SK-N-SH treated with all-trans-retinoic acid at 6 μM for 48 hours (cell line): ENCODE data around the gene SEC23IP.

Experiments used
- ATAC-seq: fragments of 200-7000 bp; cut with Tn5 transposase; 3 replicates; pipeline ENCODE4 v1.9.1; 2020; ENCODE audit warnings: mild to moderate bottlenecking, moderate library complexity
- ARNTL ChIP-seq: fragments of 450-650 bp; formaldehyde crosslinking; IDR thresholded peaks from 2 replicates; pipeline ENCODE4 v1.5.0; 2020; ENCODE audit warnings: low read depth, mild to moderate bottlenecking, moderate library complexity, borderline replicate concordance
- BACH2 ChIP-seq: fragments of 250-450 bp; sonication (Bioruptor Pico); IDR thresholded peaks from 2 replicates; pipeline ENCODE4 v1.9.0; 2021; ENCODE audit warnings: mild to moderate bottlenecking, borderline replicate concordance
- CSDC2 ChIP-seq: fragments of 250-450 bp; sonication (Bioruptor Pico); IDR thresholded peaks from 2 replicates; pipeline ENCODE4 v1.5.0; 2020; ENCODE audit warnings: mild to moderate bottlenecking, moderate library complexity
- ESRRG ChIP-seq: fragments of 250-450 bp; sonication (Bioruptor Pico); IDR thresholded peaks from 2 replicates; pipeline ENCODE4 v1.6.1; 2021; ENCODE audit warnings: mild to moderate bottlenecking
- ISL1 ChIP-seq: fragments of 250-450 bp; sonication (Bioruptor Pico); IDR thresholded peaks from 2 replicates; pipeline ENCODE4 v2.1.2; 2022; ENCODE audit warnings: mild to moderate bottlenecking, moderate library complexity
- OSR1 ChIP-seq: fragments of 250-450 bp; sonication (Bioruptor Pico); IDR thresholded peaks from 2 replicates; pipeline ENCODE4 v1.8.0; 2022; ENCODE audit warnings: moderate library complexity, mild to moderate bottlenecking, inconsistent platforms
- PPARA ChIP-seq: fragments of 250-450 bp; sonication (Bioruptor Pico); IDR thresholded peaks from 2 replicates; pipeline ENCODE4 v1.5.0; 2020; ENCODE audit warnings: mild to moderate bottlenecking, borderline replicate concordance
- RARB ChIP-seq: fragments of 250-450 bp; sonication (Bioruptor Pico); IDR thresholded peaks from 2 replicates; pipeline ENCODE4 v1.8.0; 2021; ENCODE audit warnings: mild to moderate bottlenecking, moderate library complexity
- TCF4 ChIP-seq: fragments of 250-450 bp; sonication (Bioruptor Pico); IDR thresholded peaks from 2 replicates; pipeline ENCODE4 v1.8.0; 2021; ENCODE audit warnings: mild to moderate bottlenecking, moderate library complexity, borderline replicate concordance
- TOX ChIP-seq: fragments of 250-450 bp; sonication (Bioruptor Pico); IDR thresholded peaks from 2 replicates; pipeline ENCODE4 v1.8.0; 2021; ENCODE audit warnings: mild to moderate bottlenecking, moderate library complexity, borderline replicate concordance
- ZC3H10 ChIP-seq: fragments of 250-450 bp; sonication (Bioruptor Pico); IDR thresholded peaks from 2 replicates; pipeline ENCODE4 v1.5.1; 2021; ENCODE audit warnings: mild to moderate bottlenecking, moderate library complexity
- ZFP3 ChIP-seq: fragments of 250-450 bp; sonication (Bioruptor Pico); IDR thresholded peaks from 2 replicates; pipeline ENCODE4 v1.5.0; 2020; ENCODE audit warnings: mild to moderate bottlenecking, moderate library complexity
- ZNF565 ChIP-seq: fragments of 450-650 bp; formaldehyde crosslinking; conservative IDR thresholded peaks from 2 replicates; pipeline ENCODE4 v1.5.0; 2020; ENCODE audit warnings: low read depth, mild to moderate bottlenecking, moderate library complexity
- ZNF70 ChIP-seq: fragments of 450-650 bp; formaldehyde crosslinking; IDR thresholded peaks from 2 replicates; pipeline ENCODE4 v1.5.0; 2020; ENCODE audit warnings: mild to moderate bottlenecking, moderate library complexity
- ZNF8 ChIP-seq: fragments of 450-650 bp; formaldehyde crosslinking; IDR thresholded peaks from 2 replicates; pipeline ENCODE4 v1.5.0; 2020; ENCODE audit warnings: mild to moderate bottlenecking, moderate library complexity
- TF ChIP-seq, protein P1 (sequence below): fragments of 250-450 bp; sonication (Bioruptor Pico); IDR thresholded peaks from 2 replicates; pipeline ENCODE4 v1.5.0; 2020; ENCODE audit warnings: mild to moderate bottlenecking, moderate library complexity
- TF ChIP-seq, protein P2 (sequence below): fragments of 250-450 bp; sonication (Bioruptor Pico); IDR thresholded peaks from 2 replicates; pipeline ENCODE4 v1.8.0; 2020; ENCODE audit warnings: mild to moderate bottlenecking, moderate library complexity, borderline replicate concordance
- TF ChIP-seq, protein P3 (sequence below): fragments of 250-450 bp; sonication (Bioruptor Pico); IDR thresholded peaks from 2 replicates; pipeline ENCODE4 v1.8.0; 2021; ENCODE audit warnings: low read depth, mild to moderate bottlenecking, moderate library complexity, borderline replicate concordance
- TF ChIP-seq, protein P4 (sequence below): fragments of 250-450 bp; sonication (Bioruptor Pico); IDR thresholded peaks from 2 replicates; pipeline ENCODE4 v1.5.1; 2021; ENCODE audit warnings: mild to moderate bottlenecking, moderate library complexity
- TF ChIP-seq, protein P5 (sequence below): fragments of 250-450 bp; sonication (Bioruptor Pico); IDR thresholded peaks from 2 replicates; pipeline ENCODE4 v1.5.1; 2020; ENCODE audit warnings: low read depth, mild to moderate bottlenecking, moderate library complexity

The SEC23IP gene

DNA sequence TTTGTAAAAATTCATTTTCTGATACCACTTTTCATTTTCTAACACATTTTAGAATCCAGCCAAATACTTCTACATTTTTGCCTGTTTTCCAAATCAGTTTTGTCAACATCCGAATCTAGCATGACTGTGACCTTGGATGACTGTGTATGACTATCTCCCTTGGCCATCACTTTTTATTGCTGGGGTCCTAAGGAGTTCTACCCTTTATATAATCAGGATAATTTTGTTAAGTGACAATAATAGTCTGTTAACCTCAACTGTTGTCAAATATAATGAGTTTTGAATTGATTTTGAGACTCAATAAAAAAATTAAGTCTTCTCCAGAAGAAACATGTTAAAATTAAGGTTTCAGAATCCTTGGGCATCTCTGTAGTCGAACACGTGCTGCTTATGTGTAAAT, 53.3 kb downstream of the SEC23IP start:
- no peak for ATAC-seq
- TF ChIP-seq ZNF565 (no peak), TCF4 (peak; percentile 37; the same call in 1 of the 2 replicates)

DNA sequence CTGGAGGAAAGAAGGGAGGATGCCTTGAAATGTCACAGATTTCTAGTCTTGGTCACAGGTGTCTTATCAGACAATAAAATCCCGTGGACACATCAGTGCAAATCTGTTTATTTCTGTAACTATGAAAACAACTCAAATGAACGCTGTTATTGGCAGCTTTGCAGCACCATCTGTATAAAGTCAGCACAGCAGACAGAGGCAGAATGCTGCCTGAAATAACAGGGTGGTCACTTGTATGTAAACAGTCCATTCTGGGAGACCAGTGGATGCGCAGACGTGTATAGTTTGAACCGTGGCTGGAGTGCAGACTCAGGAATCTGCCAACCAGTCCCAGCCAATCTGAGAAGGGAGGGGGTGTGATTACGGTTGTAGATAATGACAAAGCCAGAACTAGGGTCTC, 54.8 kb downstream of the SEC23IP start:
- ATAC-seq, result peak; percentile 54
- TF ChIP-seq TCF4 (peak; percentile 60; the same call in 1 of the 2 replicates), ARNTL (CRISPR knock-in tag) (no peak)

DNA sequence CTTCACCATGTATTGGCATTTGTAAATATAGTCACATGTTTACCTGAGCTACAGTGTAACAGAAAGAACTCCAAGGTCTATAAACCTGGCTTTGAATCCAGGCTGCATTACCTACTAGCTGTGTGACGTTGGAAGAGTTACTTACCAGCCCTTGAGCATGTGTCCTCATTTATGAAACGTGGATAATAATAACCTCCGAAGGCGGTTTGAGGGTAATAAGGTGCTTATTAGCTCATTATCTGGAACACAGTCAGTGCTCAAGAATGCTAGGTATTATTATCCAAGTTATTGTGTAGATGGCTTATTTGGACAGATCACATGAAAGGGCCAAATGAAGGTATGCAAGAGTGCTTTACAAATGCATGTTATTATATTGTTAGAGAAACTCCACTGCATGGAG, 64.9 kb downstream of the SEC23IP start:
- ATAC-seq, result no peak
- no peak for TF ChIP-seq OSR1
- TF ChIP-seq ZNF70 (CRISPR knock-in tag), result no peak
- TF ChIP-seq ZNF8 (CRISPR knock-in tag), result no peak
- no peak for TF ChIP-seq ARNTL (CRISPR knock-in tag)
- TF ChIP-seq BACH2 (CRISPR knock-in tag), result no peak
- TF ChIP-seq, protein P1, sequence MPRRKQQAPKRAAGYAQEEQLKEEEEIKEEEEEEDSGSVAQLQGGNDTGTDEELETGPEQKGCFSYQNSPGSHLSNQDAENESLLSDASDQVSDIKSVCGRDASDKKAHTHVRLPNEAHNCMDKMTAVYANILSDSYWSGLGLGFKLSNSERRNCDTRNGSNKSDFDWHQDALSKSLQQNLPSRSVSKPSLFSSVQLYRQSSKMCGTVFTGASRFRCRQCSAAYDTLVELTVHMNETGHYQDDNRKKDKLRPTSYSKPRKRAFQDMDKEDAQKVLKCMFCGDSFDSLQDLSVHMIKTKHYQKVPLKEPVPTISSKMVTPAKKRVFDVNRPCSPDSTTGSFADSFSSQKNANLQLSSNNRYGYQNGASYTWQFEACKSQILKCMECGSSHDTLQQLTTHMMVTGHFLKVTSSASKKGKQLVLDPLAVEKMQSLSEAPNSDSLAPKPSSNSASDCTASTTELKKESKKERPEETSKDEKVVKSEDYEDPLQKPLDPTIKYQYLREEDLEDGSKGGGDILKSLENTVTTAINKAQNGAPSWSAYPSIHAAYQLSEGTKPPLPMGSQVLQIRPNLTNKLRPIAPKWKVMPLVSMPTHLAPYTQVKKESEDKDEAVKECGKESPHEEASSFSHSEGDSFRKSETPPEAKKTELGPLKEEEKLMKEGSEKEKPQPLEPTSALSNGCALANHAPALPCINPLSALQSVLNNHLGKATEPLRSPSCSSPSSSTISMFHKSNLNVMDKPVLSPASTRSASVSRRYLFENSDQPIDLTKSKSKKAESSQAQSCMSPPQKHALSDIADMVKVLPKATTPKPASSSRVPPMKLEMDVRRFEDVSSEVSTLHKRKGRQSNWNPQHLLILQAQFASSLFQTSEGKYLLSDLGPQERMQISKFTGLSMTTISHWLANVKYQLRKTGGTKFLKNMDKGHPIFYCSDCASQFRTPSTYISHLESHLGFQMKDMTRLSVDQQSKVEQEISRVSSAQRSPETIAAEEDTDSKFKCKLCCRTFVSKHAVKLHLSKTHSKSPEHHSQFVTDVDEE (CRISPR knock-in tag), result no peak
- TF ChIP-seq, protein P2, sequence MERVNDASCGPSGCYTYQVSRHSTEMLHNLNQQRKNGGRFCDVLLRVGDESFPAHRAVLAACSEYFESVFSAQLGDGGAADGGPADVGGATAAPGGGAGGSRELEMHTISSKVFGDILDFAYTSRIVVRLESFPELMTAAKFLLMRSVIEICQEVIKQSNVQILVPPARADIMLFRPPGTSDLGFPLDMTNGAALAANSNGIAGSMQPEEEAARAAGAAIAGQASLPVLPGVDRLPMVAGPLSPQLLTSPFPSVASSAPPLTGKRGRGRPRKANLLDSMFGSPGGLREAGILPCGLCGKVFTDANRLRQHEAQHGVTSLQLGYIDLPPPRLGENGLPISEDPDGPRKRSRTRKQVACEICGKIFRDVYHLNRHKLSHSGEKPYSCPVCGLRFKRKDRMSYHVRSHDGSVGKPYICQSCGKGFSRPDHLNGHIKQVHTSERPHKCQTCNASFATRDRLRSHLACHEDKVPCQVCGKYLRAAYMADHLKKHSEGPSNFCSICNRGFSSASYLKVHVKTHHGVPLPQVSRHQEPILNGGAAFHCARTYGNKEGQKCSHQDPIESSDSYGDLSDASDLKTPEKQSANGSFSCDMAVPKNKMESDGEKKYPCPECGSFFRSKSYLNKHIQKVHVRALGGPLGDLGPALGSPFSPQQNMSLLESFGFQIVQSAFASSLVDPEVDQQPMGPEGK, result no peak
- TF ChIP-seq TCF4, result no peak
- TF ChIP-seq, protein P3, sequence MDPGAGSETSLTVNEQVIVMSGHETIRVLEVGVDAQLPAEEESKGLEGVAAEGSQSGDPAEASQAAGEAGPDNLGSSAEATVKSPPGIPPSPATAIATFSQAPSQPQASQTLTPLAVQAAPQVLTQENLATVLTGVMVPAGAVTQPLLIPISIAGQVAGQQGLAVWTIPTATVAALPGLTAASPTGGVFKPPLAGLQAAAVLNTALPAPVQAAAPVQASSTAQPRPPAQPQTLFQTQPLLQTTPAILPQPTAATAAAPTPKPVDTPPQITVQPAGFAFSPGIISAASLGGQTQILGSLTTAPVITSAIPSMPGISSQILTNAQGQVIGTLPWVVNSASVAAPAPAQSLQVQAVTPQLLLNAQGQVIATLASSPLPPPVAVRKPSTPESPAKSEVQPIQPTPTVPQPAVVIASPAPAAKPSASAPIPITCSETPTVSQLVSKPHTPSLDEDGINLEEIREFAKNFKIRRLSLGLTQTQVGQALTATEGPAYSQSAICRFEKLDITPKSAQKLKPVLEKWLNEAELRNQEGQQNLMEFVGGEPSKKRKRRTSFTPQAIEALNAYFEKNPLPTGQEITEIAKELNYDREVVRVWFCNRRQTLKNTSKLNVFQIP (CRISPR knock-in tag), result no peak
- TF ChIP-seq ESRRG (CRISPR knock-in tag), result no peak
- TF ChIP-seq ZC3H10, result no peak
- no peak for TF ChIP-seq CSDC2 (CRISPR knock-in tag)
- TF ChIP-seq ZFP3 (CRISPR knock-in tag), result no peak
- TF ChIP-seq, protein P4, sequence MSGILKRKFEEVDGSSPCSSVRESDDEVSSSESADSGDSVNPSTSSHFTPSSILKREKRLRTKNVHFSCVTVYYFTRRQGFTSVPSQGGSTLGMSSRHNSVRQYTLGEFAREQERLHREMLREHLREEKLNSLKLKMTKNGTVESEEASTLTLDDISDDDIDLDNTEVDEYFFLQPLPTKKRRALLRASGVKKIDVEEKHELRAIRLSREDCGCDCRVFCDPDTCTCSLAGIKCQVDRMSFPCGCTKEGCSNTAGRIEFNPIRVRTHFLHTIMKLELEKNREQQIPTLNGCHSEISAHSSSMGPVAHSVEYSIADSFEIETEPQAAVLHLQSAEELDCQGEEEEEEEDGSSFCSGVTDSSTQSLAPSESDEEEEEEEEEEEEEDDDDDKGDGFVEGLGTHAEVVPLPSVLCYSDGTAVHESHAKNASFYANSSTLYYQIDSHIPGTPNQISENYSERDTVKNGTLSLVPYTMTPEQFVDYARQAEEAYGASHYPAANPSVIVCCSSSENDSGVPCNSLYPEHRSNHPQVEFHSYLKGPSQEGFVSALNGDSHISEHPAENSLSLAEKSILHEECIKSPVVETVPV, result no peak
- TF ChIP-seq RARB, result no peak
- TF ChIP-seq TOX, result no peak
- TF ChIP-seq, all 23 proteins: peak for 0

DNA sequence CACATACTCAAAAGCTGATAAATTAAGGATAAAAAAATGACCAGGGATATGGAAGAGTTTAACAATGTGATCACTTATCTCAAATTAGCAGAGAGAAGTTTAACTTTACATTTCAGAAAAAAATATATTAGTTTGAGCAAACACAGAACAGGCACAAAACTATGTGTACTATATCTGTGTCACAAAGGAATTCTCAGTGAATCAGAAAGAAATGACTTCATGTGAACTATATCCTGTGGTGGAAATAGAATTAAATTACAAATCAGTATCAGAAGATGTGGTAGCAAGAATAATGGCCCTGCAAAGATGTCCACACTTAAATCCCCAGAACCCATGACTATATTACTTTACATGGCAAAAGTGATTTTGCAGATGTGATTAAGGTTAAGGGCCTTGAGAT, 70.3 kb downstream of the SEC23IP start:
- peak; percentile 82 for TF ChIP-seq ISL1 (CRISPR knock-in tag)
- no peak for TF ChIP-seq BACH2 (CRISPR knock-in tag)
- no peak for TF ChIP-seq ZNF8 (CRISPR knock-in tag)
- no peak for TF ChIP-seq OSR1
- TF ChIP-seq, protein P5, sequence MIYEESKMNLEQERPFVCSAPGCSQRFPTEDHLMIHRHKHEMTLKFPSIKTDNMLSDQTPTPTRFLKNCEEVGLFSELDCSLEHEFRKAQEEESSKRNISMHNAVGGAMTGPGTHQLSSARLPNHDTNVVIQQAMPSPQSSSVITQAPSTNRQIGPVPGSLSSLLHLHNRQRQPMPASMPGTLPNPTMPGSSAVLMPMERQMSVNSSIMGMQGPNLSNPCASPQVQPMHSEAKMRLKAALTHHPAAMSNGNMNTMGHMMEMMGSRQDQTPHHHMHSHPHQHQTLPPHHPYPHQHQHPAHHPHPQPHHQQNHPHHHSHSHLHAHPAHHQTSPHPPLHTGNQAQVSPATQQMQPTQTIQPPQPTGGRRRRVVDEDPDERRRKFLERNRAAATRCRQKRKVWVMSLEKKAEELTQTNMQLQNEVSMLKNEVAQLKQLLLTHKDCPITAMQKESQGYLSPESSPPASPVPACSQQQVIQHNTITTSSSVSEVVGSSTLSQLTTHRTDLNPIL (CRISPR knock-in tag), result peak; percentile 65; the same call in 1 of the 2 replicates
- TF ChIP-seq, all 23 proteins: peak for 2
- ATAC-seq, result no peak

DNA sequence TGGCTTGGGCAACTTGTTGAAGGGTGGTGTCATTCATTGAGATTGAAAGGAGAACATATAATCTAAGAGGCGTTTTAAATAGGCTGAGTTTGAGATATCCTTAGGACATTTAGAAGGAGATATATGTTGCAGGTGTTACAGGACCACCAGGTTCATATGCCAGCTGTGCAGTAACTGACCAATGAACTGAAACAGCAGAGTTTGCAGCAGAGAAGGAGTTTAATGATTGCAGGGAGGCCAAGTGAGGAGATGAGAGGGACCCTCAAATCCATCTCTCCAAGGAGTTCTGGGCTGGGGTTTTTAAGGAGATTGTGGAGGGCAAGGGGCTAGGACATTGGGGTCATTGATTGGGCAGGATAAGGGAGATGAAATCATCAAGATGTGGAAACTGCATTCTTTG, 74.5 kb downstream of the SEC23IP start:
- no peak for ATAC-seq
- TF ChIP-seq PPARA (CRISPR knock-in tag) (no peak), ISL1 (CRISPR knock-in tag) (no peak)
- TF ChIP-seq, protein P3 (CRISPR knock-in tag), result no peak
